Measurements from ENCODE around the gene SERTAD4. TPM values are rescaled to one million over a fixed set of nuclear protein-coding genes. Genes with fewer than 3 reads are reported as not detected.

Gene SERTAD4
- total RNA-seq, 2 experiments from 2014 or later = not detected

DNA sequence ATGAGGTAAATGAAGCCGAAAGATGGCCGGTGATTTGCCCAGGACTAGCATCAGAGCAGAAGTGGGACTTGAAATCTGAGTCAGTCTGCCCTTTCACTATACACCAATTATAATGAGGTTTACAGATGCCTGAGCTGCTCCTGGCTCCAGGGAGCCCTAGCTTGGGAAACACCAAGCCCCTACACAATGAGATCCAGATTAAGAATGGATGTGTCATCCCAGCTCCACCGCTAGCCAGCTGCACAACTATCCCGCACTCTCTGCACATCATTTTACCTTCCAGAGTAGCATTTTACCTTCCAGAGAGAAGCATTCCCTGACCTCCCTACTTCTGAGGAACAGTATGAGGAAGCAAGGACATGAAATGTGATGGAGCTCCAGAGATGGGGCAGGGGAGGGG, 27.0 kb downstream of the SERTAD4 start:
- CTCF ChIA-PET = no interaction called here

DNA sequence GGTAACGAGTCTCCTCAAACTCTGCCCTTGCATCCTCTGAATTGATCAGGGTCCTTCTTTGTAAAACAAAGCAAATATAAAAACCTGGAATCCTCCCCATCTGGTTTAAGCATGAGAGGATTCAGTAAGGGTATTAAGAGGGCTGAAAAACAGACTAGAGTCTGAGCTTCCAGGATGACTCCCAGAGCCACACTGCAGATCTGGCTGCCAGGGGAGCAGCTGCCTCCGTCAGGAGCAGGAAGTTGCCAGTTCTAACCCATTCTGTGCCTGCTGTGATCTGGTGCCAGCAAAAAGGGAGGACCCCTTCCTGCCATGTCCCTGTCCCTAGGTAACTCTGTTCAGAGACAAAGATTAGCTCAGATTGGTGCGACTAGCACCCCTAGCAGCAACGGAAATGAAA, 27.5 kb downstream of the SERTAD4 start:
- H3K27me3 Mint-ChIP-seq = peaks cover 11% of the 10 kb centered on the region
- no peak for ATAC-seq
- TF ChIP-seq, protein P1, sequence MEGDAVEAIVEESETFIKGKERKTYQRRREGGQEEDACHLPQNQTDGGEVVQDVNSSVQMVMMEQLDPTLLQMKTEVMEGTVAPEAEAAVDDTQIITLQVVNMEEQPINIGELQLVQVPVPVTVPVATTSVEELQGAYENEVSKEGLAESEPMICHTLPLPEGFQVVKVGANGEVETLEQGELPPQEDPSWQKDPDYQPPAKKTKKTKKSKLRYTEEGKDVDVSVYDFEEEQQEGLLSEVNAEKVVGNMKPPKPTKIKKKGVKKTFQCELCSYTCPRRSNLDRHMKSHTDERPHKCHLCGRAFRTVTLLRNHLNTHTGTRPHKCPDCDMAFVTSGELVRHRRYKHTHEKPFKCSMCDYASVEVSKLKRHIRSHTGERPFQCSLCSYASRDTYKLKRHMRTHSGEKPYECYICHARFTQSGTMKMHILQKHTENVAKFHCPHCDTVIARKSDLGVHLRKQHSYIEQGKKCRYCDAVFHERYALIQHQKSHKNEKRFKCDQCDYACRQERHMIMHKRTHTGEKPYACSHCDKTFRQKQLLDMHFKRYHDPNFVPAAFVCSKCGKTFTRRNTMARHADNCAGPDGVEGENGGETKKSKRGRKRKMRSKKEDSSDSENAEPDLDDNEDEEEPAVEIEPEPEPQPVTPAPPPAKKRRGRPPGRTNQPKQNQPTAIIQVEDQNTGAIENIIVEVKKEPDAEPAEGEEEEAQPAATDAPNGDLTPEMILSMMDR (IDR thresholded peaks at IDR 0.05) = no peak

More for the DNA sequence above, 27.0 kb downstream of the SERTAD4 start:
- Mint-ChIP-seq H3K27me3 (peaks cover 16% of the 10 kb centered on the region), H3K9me3 (no peaks in the 10 kb centered on the region), H3K36me3 (ENCODE audit: low read depth) (no peaks in the 10 kb centered on the region), H3K4me3 (no peak overlapping the region), H3K4me1 (ENCODE audit: low read depth) (no peaks in the 10 kb centered on the region), H3K27ac (no peak overlapping the region)
- intact Hi-C loops (cut with micrococcal nuclease) = no loop called here
- POLR2A ChIA-PET = no interaction called here
- ATAC-seq (no peak), DNase-seq (no peak)
- TF ChIP-seq, protein P1 (IDR thresholded peaks at IDR 0.05) = no peak

DNA sequence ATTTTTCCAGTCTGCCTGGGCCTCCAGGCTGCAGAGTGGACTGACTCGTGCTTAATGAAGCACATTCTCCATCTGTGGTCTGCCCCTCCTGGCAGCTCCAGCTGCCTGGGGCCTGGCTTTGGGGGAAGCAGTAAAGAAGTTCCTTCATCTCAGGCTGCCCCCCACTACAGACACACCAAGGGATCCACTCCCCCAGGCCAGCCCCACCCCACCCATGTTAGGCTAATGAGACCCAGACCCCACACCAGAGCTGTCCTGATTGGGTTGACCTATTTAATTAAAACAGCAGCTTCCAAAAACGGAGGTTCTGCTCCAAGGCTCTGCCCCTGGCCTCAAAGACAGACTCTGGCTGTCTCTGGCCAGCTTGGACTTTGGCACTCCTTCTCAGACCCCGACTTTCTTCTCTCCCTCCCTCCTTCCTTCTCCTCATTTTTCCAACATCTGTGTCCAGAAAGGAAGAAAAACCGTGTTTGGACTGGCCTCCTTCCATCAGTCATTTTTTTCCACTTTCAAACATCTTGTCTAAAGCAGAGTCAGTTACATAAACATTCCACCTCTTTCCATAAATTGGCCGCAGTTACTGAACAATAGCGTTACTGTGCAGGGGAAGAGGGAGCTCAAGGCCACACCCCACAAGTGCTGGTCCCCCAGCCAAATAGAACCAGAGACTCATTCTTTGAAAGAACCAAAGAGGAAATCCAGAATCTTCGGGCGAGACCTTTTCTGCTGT, 29.7 kb downstream of the SERTAD4 start:
- CTCF ChIA-PET = no interaction called here
- peaks cover 5% of the 10 kb centered on the region for H3K27me3 Mint-ChIP-seq
- no peaks in the 10 kb centered on the region for H3K36me3 Mint-ChIP-seq (ENCODE audit: low read depth)
- H3K4me1 Mint-ChIP-seq (ENCODE audit: low read depth) = no peaks in the 10 kb centered on the region
- intact Hi-C loops (cut with micrococcal nuclease) = no loop called here
- POLR2A ChIA-PET = no interaction called here
- DNase-seq (no peak), ATAC-seq (no peak)
- no peak overlapping the region for H3K27ac Mint-ChIP-seq
- no peak overlapping the region for H3K4me3 Mint-ChIP-seq
- H3K9me3 Mint-ChIP-seq = no peaks in the 10 kb centered on the region
- TF ChIP-seq, protein P1 (IDR thresholded peaks at IDR 0.05) = no peak

More for the DNA sequence above, 27.5 kb downstream of the SERTAD4 start:
- POLR2A ChIA-PET = no interaction called here
- DNase-seq = no peak
- H3K4me3 Mint-ChIP-seq = no peak overlapping the region
- CTCF ChIA-PET = no interaction called here
- H3K9me3 Mint-ChIP-seq = no peaks in the 10 kb centered on the region
- intact Hi-C loops (cut with micrococcal nuclease) = no loop called here
- H3K4me1 Mint-ChIP-seq (ENCODE audit: low read depth) = no peaks in the 10 kb centered on the region
- no peak overlapping the region for H3K27ac Mint-ChIP-seq
- H3K36me3 Mint-ChIP-seq (ENCODE audit: low read depth) = no peaks in the 10 kb centered on the region

DNA sequence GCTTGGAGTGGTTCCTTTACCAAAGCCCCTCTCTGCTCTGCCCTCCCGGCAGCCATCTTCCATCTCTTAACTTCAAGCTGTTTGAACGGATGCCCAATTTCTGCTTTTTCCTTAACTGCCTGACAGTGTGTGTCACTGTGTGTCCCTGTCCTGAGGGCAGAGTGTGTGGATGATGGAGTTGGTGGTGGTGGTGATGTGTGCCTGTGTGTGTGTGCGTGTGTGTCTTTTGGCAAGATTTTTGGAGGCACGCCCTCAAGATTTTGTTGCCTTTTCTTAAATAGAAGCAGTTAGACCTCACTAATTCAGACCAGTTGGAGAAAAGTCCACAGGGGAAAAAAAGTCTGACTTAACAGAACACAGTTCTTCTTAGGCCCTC, 30.3 kb downstream of the SERTAD4 start:
- POLR2A ChIA-PET = interaction anchor here (1.0 kb wide), 1 partner anchor 9 kb away, joined by 3 read pairs; no protein-coding TSS in a partner anchor
- H3K4me3 Mint-ChIP-seq = no peak overlapping the region
- H3K27me3 Mint-ChIP-seq = peaks cover 7% of the 10 kb centered on the region
- DNase-seq (no peak), ATAC-seq (no peak)
- H3K9me3 Mint-ChIP-seq = no peaks in the 10 kb centered on the region
- TF ChIP-seq, protein P1 (IDR thresholded peaks at IDR 0.05) = no peak
- no peaks in the 10 kb centered on the region for H3K4me1 Mint-ChIP-seq (ENCODE audit: low read depth)
- CTCF ChIA-PET = no interaction called here
- H3K27ac Mint-ChIP-seq = no peak overlapping the region
- intact Hi-C loops (cut with micrococcal nuclease) = no loop called here
- no peaks in the 10 kb centered on the region for H3K36me3 Mint-ChIP-seq (ENCODE audit: low read depth)

DNA sequence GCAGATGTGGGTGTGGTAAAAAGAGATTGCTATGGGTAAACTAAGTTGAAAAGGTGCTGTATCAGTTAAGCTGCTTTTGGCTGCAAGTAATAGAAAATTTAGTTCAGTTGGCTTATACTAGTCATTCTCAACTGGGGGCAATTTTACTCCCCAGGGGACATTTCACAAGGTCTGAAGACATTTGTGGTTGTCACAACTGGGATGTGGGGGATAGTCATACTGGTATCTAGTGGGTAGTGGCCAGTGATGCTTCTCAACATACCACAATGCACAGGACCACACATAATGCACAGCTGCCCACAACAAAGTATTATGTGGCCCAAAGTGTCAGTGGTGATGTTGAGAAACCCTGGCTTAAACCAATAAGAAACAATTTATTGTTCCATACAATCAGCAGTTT, 31.4 kb downstream of the SERTAD4 start:
- Mint-ChIP-seq H3K27ac (no peak overlapping the region), H3K4me1 (ENCODE audit: low read depth) (no peaks in the 10 kb centered on the region), H3K36me3 (ENCODE audit: low read depth) (no peaks in the 10 kb centered on the region), H3K4me3 (no peak overlapping the region), H3K27me3 (peaks cover 7% of the 10 kb centered on the region), H3K9me3 (no peaks in the 10 kb centered on the region)
- ChIA-PET POLR2A (interaction anchor here (1.0 kb wide), 1 partner anchor 10 kb away, joined by 3 read pairs; no protein-coding TSS in a partner anchor), CTCF (no interaction called here)
- no peak for ATAC-seq
- intact Hi-C loops (cut with micrococcal nuclease) = no loop called here
- TF ChIP-seq, protein P1 (IDR thresholded peaks at IDR 0.05) = no peak
- no peak for DNase-seq

Measured in activated CD8-positive, alpha-beta T cell treated with anti-CD3 and anti-CD28 coated beads for 36 hours (primary cell).